Activated gamma-delta T cell treated with anti-CD3 and anti-CD28 coated beads, Interleukin-2, amount 50 U/mL, for 16 hours (primary cell): ENCODE data around the gene SPTBN5.

Source experiments
- DNase-seq: peaks from one replicate; pipeline ENCODE4 v3.0.0-alpha.2; 2020; ENCODE audit warnings: low read depth

Gene SPTBN5

GRCh38 chr15:41844814-41845213 is 49.0 kb downstream of the SPTBN5 start:
- no peak for DNase-seq

GRCh38 chr15:41843571-41843970 is 50.3 kb downstream of the SPTBN5 start:
- DNase-seq, result no peak

- no peak for DNase-seq
Measured at GRCh38 chr15:41842229-41842628, 51.6 kb downstream of the SPTBN5 start.

- no peak for DNase-seq
Measured at GRCh38 chr15:41841131-41841530, 52.7 kb downstream of the SPTBN5 start.

GRCh38 chr15:41840673-41841072 is 53.2 kb downstream of the SPTBN5 start:
- DNase-seq, result no peak

GRCh38 chr15:41839781-41840491 is 53.9 kb downstream of the SPTBN5 start:
- DNase-seq, result no peak

- no peak for DNase-seq
Measured at GRCh38 chr15:41838400-41838897, 55.4 kb downstream of the SPTBN5 start, which contains the start of gene PLA2G4B. TSS of gene PLA2G4B (plus strand) at chr15:41838847. CDS start at chr15:41838914, 67 bp downstream.

- DNase-seq, result no peak
Measured at GRCh38 chr15:41836713-41837454, 57.0 kb downstream of the SPTBN5 start.

- no peak for DNase-seq
Measured at GRCh38 chr15:41836073-41836472, 57.8 kb downstream of the SPTBN5 start.

- DNase-seq, result no peak
Measured at GRCh38 chr15:41834096-41834495, 59.8 kb downstream of the SPTBN5 start.

- no peak for DNase-seq
Measured at GRCh38 chr15:41832875-41833274, 61.0 kb downstream of the SPTBN5 start.

- DNase-seq, result no peak
Measured at GRCh38 chr15:41832208-41832607, 61.6 kb downstream of the SPTBN5 start.

- peak; percentile 40 for DNase-seq
Measured at GRCh38 chr15:41831291-41831690, 62.6 kb downstream of the SPTBN5 start.

- DNase-seq, result no peak
Measured at GRCh38 chr15:41829959-41830646, 63.8 kb downstream of the SPTBN5 start.

- no peak for DNase-seq
Measured at GRCh38 chr15:41828807-41829141, 65.1 kb downstream of the SPTBN5 start.

GRCh38 chr15:41827880-41828806 is 65.7 kb downstream of the SPTBN5 start, which contains the start of gene JMJD7:
TSS of gene JMJD7 (plus strand) at chr15:41828092. CDS start at chr15:41828125, 33 bp downstream.
- DNase-seq, result peak; percentile 96

- DNase-seq, result peak; percentile 13
Measured at GRCh38 chr15:41827290-41827879, 66.5 kb downstream of the SPTBN5 start.

GRCh38 chr15:41825572-41826535 is 68.0 kb downstream of the SPTBN5 start:
- no peak for DNase-seq

GRCh38 chr15:41825145-41825544 is 68.7 kb downstream of the SPTBN5 start:
- no peak for DNase-seq
